Neural cell (in vitro differentiated cells): ENCODE measurements around the gene ARMC2. TPM values are rescaled to one million over a fixed set of nuclear protein-coding genes. Genes with fewer than 3 reads are reported as not detected.

Experiments
- H2AFZ ChIP-seq: fragments of 200-600, 300-800 bp; sonication (generic), shearing (Covaris generic); 2 replicates; pipeline ENCODE4 v1.6.0; 2014; ENCODE audit warnings: low read depth, mild to moderate bottlenecking, antibody characterized with exemption, low read length, moderate library complexity
- H3F3A ChIP-seq: fragments of 200-600 bp; shearing (Covaris generic); 2 replicates; pipeline ENCODE4 v1.6.1; 2016; ENCODE audit warnings: mild to moderate bottlenecking, moderate library complexity, mixed read lengths, antibody characterized with exemption, low read length; ENCODE audit not compliant: insufficient read depth, poor library complexity, severe bottlenecking
- H3K27ac ChIP-seq: fragments of 200-600, 300-800 bp; sonication (generic), shearing (Covaris generic); 2 replicates; pipeline ENCODE4 v1.5.1; 2014; ENCODE audit warnings: mild to moderate bottlenecking, low read length, moderate library complexity
- H3K27me3 ChIP-seq: fragments of 300-800, 200-600 bp; sonication (generic), shearing (Covaris generic); 2 replicates; pipeline ENCODE4 v1.6.0; 2014; ENCODE audit warnings: mild to moderate bottlenecking, low read depth, low read length, moderate library complexity; ENCODE audit not compliant: insufficient read depth
- H3K36me3 ChIP-seq: fragments of 300-800, 200-600 bp; sonication (generic), shearing (Covaris generic); 2 replicates; pipeline ENCODE4 v1.5.1; 2014; ENCODE audit warnings: mild to moderate bottlenecking, antibody characterized with exemption, low read length, moderate library complexity; ENCODE audit not compliant: insufficient read depth
- H3K4me2 ChIP-seq: fragments of 300-800, 200-600 bp; sonication (generic), shearing (Covaris generic); 2 replicates; pipeline ENCODE4 v1.6.0; 2014; ENCODE audit warnings: mild to moderate bottlenecking, low read length
- H3K4me3 ChIP-seq: fragments of 300-800, 200-600 bp; sonication (generic), shearing (Covaris generic); 2 replicates; pipeline ENCODE4 v1.5.1; 2014; ENCODE audit warnings: mild to moderate bottlenecking, low read length, moderate library complexity
- H3K79me2 ChIP-seq: fragments of 200-600 bp; shearing (Covaris generic); replicated peaks from 2 replicates; pipeline ENCODE4 v1.6.0; 2014; ENCODE audit warnings: mild to moderate bottlenecking, low read length, moderate library complexity; ENCODE audit not compliant: insufficient read depth
- H3K9ac ChIP-seq: fragments of 300-800, 200-600 bp; sonication (generic), shearing (Covaris generic); 2 replicates; pipeline ENCODE4 v1.6.1; 2016; ENCODE audit warnings: mild to moderate bottlenecking, low read length, mixed read lengths
- H3K9me2 ChIP-seq: fragments of 200-600 bp; shearing (Covaris generic); 2 replicates; pipeline ENCODE4 v1.6.1; 2016; ENCODE audit warnings: mild to moderate bottlenecking, low read length, mixed read lengths; ENCODE audit not compliant: insufficient read depth
- H3K9me3 ChIP-seq: fragments of 200-600, 300-800 bp; sonication (generic), shearing (Covaris generic); 2 replicates; pipeline ENCODE4 v1.6.1; 2016; ENCODE audit warnings: mild to moderate bottlenecking, mixed run types, low read length, moderate library complexity, mixed read lengths
- H4K20me1 ChIP-seq: fragments of 200-600 bp; shearing (Covaris generic); 2 replicates; pipeline ENCODE4 v1.6.1; 2016; ENCODE audit warnings: mild to moderate bottlenecking, mixed run types; ENCODE audit not compliant: insufficient read depth
- EP300 ChIP-seq: fragments of 450-650 bp; conservative IDR thresholded peaks from 2 replicates; pipeline ENCODE4 v1.6.1; 2014; ENCODE audit warnings: antibody characterized with exemption, mild to moderate bottlenecking, moderate library complexity; ENCODE audit not compliant: poor library complexity, severe bottlenecking
- EZH2 ChIP-seq: fragments of 200-600, 300-800 bp; shearing (Covaris generic), sonication (generic); IDR thresholded peaks from 2 replicates; pipeline ENCODE4 v1.6.1; 2014; ENCODE audit warnings: antibody characterized with exemption, low read length, borderline replicate concordance, mild to moderate bottlenecking; ENCODE audit not compliant: insufficient read depth, poor library complexity, severe bottlenecking
- MXI1 ChIP-seq: fragments of 450-650 bp; conservative IDR thresholded peaks from 2 replicates; pipeline ENCODE4 v1.6.1; 2014; ENCODE audit warnings: antibody characterized with exemption, mild to moderate bottlenecking; ENCODE audit not compliant: poor library complexity, severe bottlenecking
- POLR2AphosphoS5 ChIP-seq: IDR thresholded peaks from 2 replicates; pipeline ENCODE4 v1.6.1; 2012
- RAD21 ChIP-seq: fragments of 450-650 bp; conservative IDR thresholded peaks from 2 replicates; pipeline ENCODE4 v1.6.1; 2014; ENCODE audit warnings: antibody characterized with exemption, mild to moderate bottlenecking, moderate library complexity
- SMC3 ChIP-seq: fragments of 450-650 bp; conservative IDR thresholded peaks from 2 replicates; pipeline ENCODE4 v1.6.1; 2014; ENCODE audit warnings: antibody characterized with exemption, mild to moderate bottlenecking, moderate library complexity; ENCODE audit not compliant: poor library complexity
- TAF1 ChIP-seq: IDR thresholded peaks from 2 replicates; pipeline ENCODE4 v1.6.1; 2012; ENCODE audit warnings: low read depth
- polyA plus RNA-seq: library from polyadenylated mRNA; depleted of rRNA; stranded (reverse); fragments of >200 nt; gene quantifications from 2 replicates; pipeline ENCODE4 v1.2.3, GENCODE V29; 2014
- TF ChIP-seq, protein P1 (sequence below): fragments of 450-650 bp; IDR thresholded peaks from 2 replicates; pipeline ENCODE4 v1.5.1; 2014; ENCODE audit warnings: antibody characterized with exemption, mild to moderate bottlenecking, moderate library complexity; ENCODE audit not compliant: poor library complexity, severe bottlenecking
- TF ChIP-seq, protein P2 (sequence below): IDR thresholded peaks from 2 replicates; pipeline ENCODE4 v1.6.1; 2012; ENCODE audit warnings: borderline replicate concordance

The ARMC2 gene
- polyA plus RNA-seq, 1 donor from 2014 or later = 18.6 TPM

DNA sequence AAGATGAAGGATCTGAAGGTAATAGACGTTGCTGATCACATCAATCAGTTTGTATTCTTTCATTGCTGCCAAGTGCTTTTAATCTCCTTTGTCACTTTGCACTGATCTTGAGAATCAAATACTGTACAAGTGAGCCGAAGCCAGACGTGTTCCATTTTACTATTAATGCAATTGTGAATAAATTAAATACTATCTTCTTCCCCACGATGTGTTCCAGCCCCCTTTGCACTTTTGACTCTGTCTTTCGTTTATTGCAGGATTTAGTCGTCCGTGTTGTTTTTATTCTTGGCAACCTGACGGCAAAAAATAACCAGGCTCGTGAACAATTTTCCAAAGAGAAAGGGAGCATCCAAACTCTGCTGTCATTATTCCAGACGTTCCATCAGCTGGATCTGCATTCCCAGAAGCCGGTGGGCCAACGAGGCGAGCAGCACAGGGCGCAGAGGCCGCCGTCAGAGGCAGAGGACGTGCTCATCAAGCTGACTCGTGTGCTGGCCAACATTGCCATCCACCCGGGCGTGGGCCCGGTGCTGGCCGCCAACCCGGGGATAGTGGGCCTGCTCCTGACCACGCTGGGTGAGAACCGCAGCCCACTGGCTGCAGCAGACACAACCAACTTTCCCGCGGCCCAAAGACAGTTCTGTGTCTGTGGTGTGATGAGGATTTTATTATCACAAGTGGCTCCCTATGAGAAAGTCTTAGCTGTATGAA lies 104.7 kb downstream of the ARMC2 start:
- H3K27me3 ChIP-seq = no peaks in the 10 kb centered on the region

DNA sequence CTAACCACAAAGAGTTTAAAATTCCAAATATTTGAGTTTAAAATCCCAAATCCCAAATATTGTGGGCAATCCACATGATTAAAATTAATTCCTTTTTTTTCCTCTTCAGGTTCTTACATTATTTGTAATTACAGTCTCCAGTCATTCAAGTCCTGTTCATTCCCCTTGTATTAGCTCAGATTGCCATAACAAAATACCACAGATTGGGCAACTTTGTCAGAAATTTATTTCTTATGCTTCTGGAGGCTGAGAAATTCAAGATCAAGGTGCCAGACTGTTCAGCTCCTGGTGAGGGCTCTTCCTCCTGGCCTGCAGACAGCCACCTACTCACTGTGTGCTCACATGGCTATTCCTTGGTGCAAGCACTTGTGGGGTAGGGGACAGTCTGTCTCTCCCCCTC lies 105.5 kb downstream of the ARMC2 start:
- Histone ChIP-seq H3K9ac (no peak overlapping the region), H3K27me3 (no peaks in the 10 kb centered on the region), H3F3A (no peaks in the 10 kb centered on the region), H3K9me3 (no peaks in the 10 kb centered on the region), H2AFZ (no peak overlapping the region), H3K4me3 (no peak overlapping the region), H3K36me3 (no peaks in the 10 kb centered on the region), H4K20me1 (no peaks in the 10 kb centered on the region), H3K4me2 (no peak overlapping the region), H3K27ac (no peak overlapping the region), H3K79me2 (no peaks in the 10 kb centered on the region), H3K9me2 (no peaks in the 10 kb centered on the region)
- TF ChIP-seq EP300 = no peak

More for the DNA sequence above, 104.7 kb downstream of the ARMC2 start:
- H3F3A ChIP-seq = no peaks in the 10 kb centered on the region
- no peak overlapping the region for H2AFZ ChIP-seq
- H3K4me2 ChIP-seq = no peak overlapping the region
- H3K27ac ChIP-seq = no peak overlapping the region
- H3K9ac ChIP-seq = no peak overlapping the region
- TF ChIP-seq RAD21 (no peak), MXI1 (no peak), EZH2 (no peak), EP300 (no peak), SMC3 (no peak), TAF1 (no peak), POLR2AphosphoS5 (no peak)
- TF ChIP-seq, protein P1, sequence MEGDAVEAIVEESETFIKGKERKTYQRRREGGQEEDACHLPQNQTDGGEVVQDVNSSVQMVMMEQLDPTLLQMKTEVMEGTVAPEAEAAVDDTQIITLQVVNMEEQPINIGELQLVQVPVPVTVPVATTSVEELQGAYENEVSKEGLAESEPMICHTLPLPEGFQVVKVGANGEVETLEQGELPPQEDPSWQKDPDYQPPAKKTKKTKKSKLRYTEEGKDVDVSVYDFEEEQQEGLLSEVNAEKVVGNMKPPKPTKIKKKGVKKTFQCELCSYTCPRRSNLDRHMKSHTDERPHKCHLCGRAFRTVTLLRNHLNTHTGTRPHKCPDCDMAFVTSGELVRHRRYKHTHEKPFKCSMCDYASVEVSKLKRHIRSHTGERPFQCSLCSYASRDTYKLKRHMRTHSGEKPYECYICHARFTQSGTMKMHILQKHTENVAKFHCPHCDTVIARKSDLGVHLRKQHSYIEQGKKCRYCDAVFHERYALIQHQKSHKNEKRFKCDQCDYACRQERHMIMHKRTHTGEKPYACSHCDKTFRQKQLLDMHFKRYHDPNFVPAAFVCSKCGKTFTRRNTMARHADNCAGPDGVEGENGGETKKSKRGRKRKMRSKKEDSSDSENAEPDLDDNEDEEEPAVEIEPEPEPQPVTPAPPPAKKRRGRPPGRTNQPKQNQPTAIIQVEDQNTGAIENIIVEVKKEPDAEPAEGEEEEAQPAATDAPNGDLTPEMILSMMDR = no peak
- TF ChIP-seq, protein P2, sequence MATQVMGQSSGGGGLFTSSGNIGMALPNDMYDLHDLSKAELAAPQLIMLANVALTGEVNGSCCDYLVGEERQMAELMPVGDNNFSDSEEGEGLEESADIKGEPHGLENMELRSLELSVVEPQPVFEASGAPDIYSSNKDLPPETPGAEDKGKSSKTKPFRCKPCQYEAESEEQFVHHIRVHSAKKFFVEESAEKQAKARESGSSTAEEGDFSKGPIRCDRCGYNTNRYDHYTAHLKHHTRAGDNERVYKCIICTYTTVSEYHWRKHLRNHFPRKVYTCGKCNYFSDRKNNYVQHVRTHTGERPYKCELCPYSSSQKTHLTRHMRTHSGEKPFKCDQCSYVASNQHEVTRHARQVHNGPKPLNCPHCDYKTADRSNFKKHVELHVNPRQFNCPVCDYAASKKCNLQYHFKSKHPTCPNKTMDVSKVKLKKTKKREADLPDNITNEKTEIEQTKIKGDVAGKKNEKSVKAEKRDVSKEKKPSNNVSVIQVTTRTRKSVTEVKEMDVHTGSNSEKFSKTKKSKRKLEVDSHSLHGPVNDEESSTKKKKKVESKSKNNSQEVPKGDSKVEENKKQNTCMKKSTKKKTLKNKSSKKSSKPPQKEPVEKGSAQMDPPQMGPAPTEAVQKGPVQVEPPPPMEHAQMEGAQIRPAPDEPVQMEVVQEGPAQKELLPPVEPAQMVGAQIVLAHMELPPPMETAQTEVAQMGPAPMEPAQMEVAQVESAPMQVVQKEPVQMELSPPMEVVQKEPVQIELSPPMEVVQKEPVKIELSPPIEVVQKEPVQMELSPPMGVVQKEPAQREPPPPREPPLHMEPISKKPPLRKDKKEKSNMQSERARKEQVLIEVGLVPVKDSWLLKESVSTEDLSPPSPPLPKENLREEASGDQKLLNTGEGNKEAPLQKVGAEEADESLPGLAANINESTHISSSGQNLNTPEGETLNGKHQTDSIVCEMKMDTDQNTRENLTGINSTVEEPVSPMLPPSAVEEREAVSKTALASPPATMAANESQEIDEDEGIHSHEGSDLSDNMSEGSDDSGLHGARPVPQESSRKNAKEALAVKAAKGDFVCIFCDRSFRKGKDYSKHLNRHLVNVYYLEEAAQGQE = no peak
- no peak overlapping the region for H3K4me3 ChIP-seq
- no peaks in the 10 kb centered on the region for H3K9me3 ChIP-seq
- H4K20me1 ChIP-seq = no peaks in the 10 kb centered on the region
- no peaks in the 10 kb centered on the region for H3K9me2 ChIP-seq
- no peaks in the 10 kb centered on the region for H3K79me2 ChIP-seq
- H3K36me3 ChIP-seq = no peaks in the 10 kb centered on the region
